ENCODE measurements around the gene RABL3. TPM values are rescaled to one million over a fixed set of nuclear protein-coding genes. Genes with fewer than 3 reads are reported as not detected.

The RABL3 gene
- total and polyA plus RNA-seq, 2 of the 13 experiments (the other 11 are each of a cell fraction or from before 2014, with no cell fraction given) = 4.8 to 31.9 TPM

- H3K36me3 ChIP-seq (replicated peaks in 1 of 2; ENCODE audit: control insufficient read depth in 1 of 2, insufficient read depth in 2 of 2, low read length in 2 of 2) = peaks cover 35 to 88% of the 10 kb centered on the region in 2 experiments
- in situ Hi-C loops (cut with HindIII; ENCODE audit: extremely low pct_ligation_motif_present, low pct_unique_long_range_greater_than_20kb) = no loop called here
- H2AFZ ChIP-seq (ENCODE audit: low read length) = no peak overlapping the region
Measured at GRCh38 chr3:120652281-120652680, 90.0 kb downstream of the RABL3 start.

GRCh38 chr3:120650311-120650710 is 92.0 kb downstream of the RABL3 start:
- Histone ChIP-seq H2AFZ (ENCODE audit: low read length) (no peak overlapping the region), H3K36me3 (replicated peaks in 1 of 2; ENCODE audit: control insufficient read depth in 1 of 2, insufficient read depth in 2 of 2, low read length in 2 of 2) (peaks cover 42 to 89% of the 10 kb centered on the region in 2 experiments), H3K79me2 (ENCODE audit: insufficient read depth, low read length) (no peaks in the 10 kb centered on the region), H3K4me1 (ENCODE audit: insufficient read depth, low read length) (peaks cover 26% of the 10 kb centered on the region), H3K27me3 (ENCODE audit: control insufficient read depth in 1 of 2, insufficient read depth in 2 of 2, low read length in 2 of 2) (no peaks in the 10 kb centered on the region), H3K4me3 (replicated peaks in 1 of 3; ENCODE audit: insufficient read depth in 1 of 3, low read depth in 2 of 3, low read length in 3 of 3) (no peak overlapping the region), H4K20me1 (ENCODE audit: insufficient read depth, low read length) (peaks cover 11% of the 10 kb centered on the region; the same call in 1 of the 2 replicates), H3K9me3 (ENCODE audit: low read length) (no peaks in the 10 kb centered on the region), H3K27ac (ENCODE audit: extremely low read length, insufficient read depth, low read length) (peak overlapping the region; percentile 51), H3K4me2 (ENCODE audit: low read depth, low read length) (peak overlapping the region; percentile 28; the same call in 1 of the 2 replicates), H3K9ac (ENCODE audit: insufficient read depth, low read depth, low read length) (no peak overlapping the region)
- ATAC-seq = peak; percentile 25
- no TSS peak for BruUV-seq (replicated peaks)
- TF ChIP-seq FOXM1 (CRISPR knock-in tag; IDR thresholded peaks at IDR 0.05) = no peak
- TF ChIP-seq TEAD3 (CRISPR knock-in tag; optimal IDR thresholded peaks at IDR 0.05; ENCODE audit: borderline replicate concordance) = peak; percentile 72
- no peak for TF ChIP-seq BCL3 (CRISPR knock-in tag; IDR thresholded peaks at IDR 0.05)
- TF ChIP-seq GABPA (IDR thresholded peaks at IDR 0.05; ENCODE audit: low read depth, low read length) = no peak
- 0 out of 2 replicates have a peak, but pooled peaks have one; percentile 25 for TF ChIP-seq GABPA (CRISPR knock-in tag; IDR thresholded peaks at IDR 0.05; ENCODE audit: low read depth)
- no peak for TF ChIP-seq GPN1 (CRISPR knock-in tag; IDR thresholded peaks at IDR 0.05; ENCODE audit: borderline replicate concordance)
- TF ChIP-seq MED1 (CRISPR knock-in tag; IDR thresholded peaks at IDR 0.05) = 0 out of 2 replicates have a peak, but pooled peaks have one; percentile 6
- DNase-seq (ENCODE audit: low spot score) = no peak
- intact Hi-C loops (cut with micrococcal nuclease; ENCODE audit: unreplicated experiment) (no loop called here), in situ Hi-C loops (cut with HindIII; ENCODE audit: extremely low pct_ligation_motif_present, low pct_unique_long_range_greater_than_20kb) (no loop called here)
- ChIA-PET CTCF (ENCODE audit: low intra/inter-chr PET ratio, low total read pairs) (no interaction called here), POLR2A (interaction anchor here (1.1 kb wide), 1 partner anchor 92 kb away, joined by 3 read pairs; the partner anchor contains the start of gene GTF2E1)
- FAIRE-seq = no peak
- 86% methylated on average over 2 of the region's 2 CpGs for WGBS (ENCODE audit: low lambda C conversion rate)

More at GRCh38 chr3:120652281-120652680, 90.0 kb downstream of the RABL3 start:
- Histone ChIP-seq H3K4me1 (ENCODE audit: insufficient read depth, low read length) (peaks cover 26% of the 10 kb centered on the region), H4K20me1 (ENCODE audit: insufficient read depth, low read length) (peaks cover 22% of the 10 kb centered on the region; the same call in 1 of the 2 replicates), H3K79me2 (ENCODE audit: insufficient read depth, low read length) (peaks cover 4% of the 10 kb centered on the region), H3K4me2 (ENCODE audit: low read depth, low read length) (no peak overlapping the region), H3K9ac (ENCODE audit: insufficient read depth, low read depth, low read length) (no peak overlapping the region), H3K27ac (ENCODE audit: extremely low read length, insufficient read depth, low read length) (no peak overlapping the region), H3K27me3 (ENCODE audit: control insufficient read depth in 1 of 2, insufficient read depth in 2 of 2, low read length in 2 of 2) (no peaks in the 10 kb centered on the region), H3K9me3 (ENCODE audit: low read length) (no peaks in the 10 kb centered on the region), H3K4me3 (replicated peaks in 1 of 3; ENCODE audit: insufficient read depth in 1 of 3, low read depth in 2 of 3, low read length in 3 of 3) (no peak overlapping the region)
- ATAC-seq = no peak
- FAIRE-seq = no peak
- no TSS peak for BruUV-seq (replicated peaks)
- no peak for DNase-seq (ENCODE audit: low spot score)
- intact Hi-C loops (cut with micrococcal nuclease; ENCODE audit: unreplicated experiment) = no loop called here
- TF ChIP-seq ZNF563 (CRISPR knock-in tag; IDR thresholded peaks at IDR 0.05) = no peak
- TF ChIP-seq TOPORS (CRISPR knock-in tag; IDR thresholded peaks at IDR 0.05) = no peak
- TF ChIP-seq FOXC1 (CRISPR knock-in tag; IDR thresholded peaks at IDR 0.05; ENCODE audit: borderline replicate concordance) = no peak
- TF ChIP-seq FOXO1 (CRISPR knock-in tag; IDR thresholded peaks at IDR 0.05) = no peak
- TF ChIP-seq MBD4 (IDR thresholded peaks at IDR 0.05; ENCODE audit: borderline replicate concordance, low read length) = no peak
- TF ChIP-seq RCOR2 (CRISPR knock-in tag; IDR thresholded peaks at IDR 0.05) = no peak
- TF ChIP-seq ARNTL (CRISPR knock-in tag; IDR thresholded peaks at IDR 0.05) = no peak
- no peak for TF ChIP-seq ZNF709 (CRISPR knock-in tag; IDR thresholded peaks at IDR 0.05)
- WGBS (ENCODE audit: low lambda C conversion rate) = over 99% methylated on average over 3 of the region's 3 CpGs
- CTCF ChIA-PET (ENCODE audit: low intra/inter-chr PET ratio, low total read pairs) = no interaction called here
- POLR2A ChIA-PET = interaction anchor here (1.6 kb wide), 1 partner anchor 22 kb away, joined by 3 read pairs; no protein-coding TSS in a partner anchor

Measured in HepG2 (cell line).